ENCODE data around the gene BRD2.

- TF ChIP-seq, protein P1, sequence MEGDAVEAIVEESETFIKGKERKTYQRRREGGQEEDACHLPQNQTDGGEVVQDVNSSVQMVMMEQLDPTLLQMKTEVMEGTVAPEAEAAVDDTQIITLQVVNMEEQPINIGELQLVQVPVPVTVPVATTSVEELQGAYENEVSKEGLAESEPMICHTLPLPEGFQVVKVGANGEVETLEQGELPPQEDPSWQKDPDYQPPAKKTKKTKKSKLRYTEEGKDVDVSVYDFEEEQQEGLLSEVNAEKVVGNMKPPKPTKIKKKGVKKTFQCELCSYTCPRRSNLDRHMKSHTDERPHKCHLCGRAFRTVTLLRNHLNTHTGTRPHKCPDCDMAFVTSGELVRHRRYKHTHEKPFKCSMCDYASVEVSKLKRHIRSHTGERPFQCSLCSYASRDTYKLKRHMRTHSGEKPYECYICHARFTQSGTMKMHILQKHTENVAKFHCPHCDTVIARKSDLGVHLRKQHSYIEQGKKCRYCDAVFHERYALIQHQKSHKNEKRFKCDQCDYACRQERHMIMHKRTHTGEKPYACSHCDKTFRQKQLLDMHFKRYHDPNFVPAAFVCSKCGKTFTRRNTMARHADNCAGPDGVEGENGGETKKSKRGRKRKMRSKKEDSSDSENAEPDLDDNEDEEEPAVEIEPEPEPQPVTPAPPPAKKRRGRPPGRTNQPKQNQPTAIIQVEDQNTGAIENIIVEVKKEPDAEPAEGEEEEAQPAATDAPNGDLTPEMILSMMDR (IDR thresholded peaks at IDR 0.05) = no peak
- no peak for TF ChIP-seq POLR2A (IDR thresholded peaks at IDR 0.05)
These were observed 23.6 kb downstream of the BRD2 start for GRCh38 chr6:32991972-32992371.
